ENCODE results near the gene IL11.

DNA sequence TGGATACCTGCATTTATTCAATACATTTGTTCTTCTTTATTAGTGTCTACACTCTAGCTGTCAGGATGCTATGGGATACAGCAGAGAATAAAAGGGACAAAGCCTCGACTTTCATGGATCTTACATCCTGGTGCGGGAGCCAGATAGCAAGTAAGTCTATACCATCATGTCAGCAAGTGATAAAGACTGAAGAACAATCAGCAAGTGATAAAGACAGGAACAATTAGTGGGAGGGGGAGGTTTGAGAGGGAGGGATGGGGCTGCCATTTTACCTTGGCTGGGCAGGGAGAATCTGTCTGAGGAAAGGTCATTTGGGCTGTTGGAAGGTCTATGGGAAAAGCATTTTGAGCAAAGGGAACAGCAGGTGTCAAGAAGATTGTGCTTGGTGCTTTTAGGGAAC, 39.9 kb upstream of the IL11 start:
- TF ChIP-seq, protein P1, sequence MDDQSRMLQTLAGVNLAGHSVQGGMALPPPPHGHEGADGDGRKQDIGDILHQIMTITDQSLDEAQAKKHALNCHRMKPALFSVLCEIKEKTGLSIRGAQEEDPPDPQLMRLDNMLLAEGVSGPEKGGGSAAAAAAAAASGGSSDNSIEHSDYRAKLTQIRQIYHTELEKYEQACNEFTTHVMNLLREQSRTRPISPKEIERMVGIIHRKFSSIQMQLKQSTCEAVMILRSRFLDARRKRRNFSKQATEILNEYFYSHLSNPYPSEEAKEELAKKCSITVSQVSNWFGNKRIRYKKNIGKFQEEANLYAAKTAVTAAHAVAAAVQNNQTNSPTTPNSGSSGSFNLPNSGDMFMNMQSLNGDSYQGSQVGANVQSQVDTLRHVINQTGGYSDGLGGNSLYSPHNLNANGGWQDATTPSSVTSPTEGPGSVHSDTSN (CRISPR knock-in tag; IDR thresholded peaks at IDR 0.05; ENCODE audit: borderline replicate concordance), result no peak
- TF ChIP-seq KDM5B (CRISPR knock-in tag; IDR thresholded peaks at IDR 0.05; ENCODE audit: borderline replicate concordance) (no peak), JUN (CRISPR knock-in tag; IDR thresholded peaks at IDR 0.05) (no peak)
- TF ChIP-seq, protein P2, sequence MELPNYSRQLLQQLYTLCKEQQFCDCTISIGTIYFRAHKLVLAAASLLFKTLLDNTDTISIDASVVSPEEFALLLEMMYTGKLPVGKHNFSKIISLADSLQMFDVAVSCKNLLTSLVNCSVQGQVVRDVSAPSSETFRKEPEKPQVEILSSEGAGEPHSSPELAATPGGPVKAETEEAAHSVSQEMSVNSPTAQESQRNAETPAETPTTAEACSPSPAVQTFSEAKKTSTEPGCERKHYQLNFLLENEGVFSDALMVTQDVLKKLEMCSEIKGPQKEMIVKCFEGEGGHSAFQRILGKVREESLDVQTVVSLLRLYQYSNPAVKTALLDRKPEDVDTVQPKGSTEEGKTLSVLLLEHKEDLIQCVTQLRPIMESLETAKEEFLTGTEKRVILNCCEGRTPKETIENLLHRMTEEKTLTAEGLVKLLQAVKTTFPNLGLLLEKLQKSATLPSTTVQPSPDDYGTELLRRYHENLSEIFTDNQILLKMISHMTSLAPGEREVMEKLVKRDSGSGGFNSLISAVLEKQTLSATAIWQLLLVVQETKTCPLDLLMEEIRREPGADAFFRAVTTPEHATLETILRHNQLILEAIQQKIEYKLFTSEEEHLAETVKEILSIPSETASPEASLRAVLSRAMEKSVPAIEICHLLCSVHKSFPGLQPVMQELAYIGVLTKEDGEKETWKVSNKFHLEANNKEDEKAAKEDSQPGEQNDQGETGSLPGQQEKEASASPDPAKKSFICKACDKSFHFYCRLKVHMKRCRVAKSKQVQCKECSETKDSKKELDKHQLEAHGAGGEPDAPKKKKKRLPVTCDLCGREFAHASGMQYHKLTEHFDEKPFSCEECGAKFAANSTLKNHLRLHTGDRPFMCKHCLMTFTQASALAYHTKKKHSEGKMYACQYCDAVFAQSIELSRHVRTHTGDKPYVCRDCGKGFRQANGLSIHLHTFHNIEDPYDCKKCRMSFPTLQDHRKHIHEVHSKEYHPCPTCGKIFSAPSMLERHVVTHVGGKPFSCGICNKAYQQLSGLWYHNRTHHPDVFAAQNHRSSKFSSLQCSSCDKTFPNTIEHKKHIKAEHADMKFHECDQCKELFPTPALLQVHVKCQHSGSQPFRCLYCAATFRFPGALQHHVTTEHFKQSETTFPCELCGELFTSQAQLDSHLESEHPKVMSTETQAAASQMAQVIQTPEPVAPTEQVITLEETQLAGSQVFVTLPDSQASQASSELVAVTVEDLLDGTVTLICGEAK (IDR thresholded peaks at IDR 0.05), result no peak
- TF ChIP-seq, protein P2 (CRISPR knock-in tag; IDR thresholded peaks at IDR 0.05), result no peak
